ENCODE measurements around the gene ASTL. TPM values are rescaled to one million over a fixed set of nuclear protein-coding genes. Genes with fewer than 3 reads are reported as not detected.

ASTL gene
- 1 to 10 TPM; 5.3 to 6.8 TPM for total RNA-seq
- polyA plus RNA-seq: under 1 TPM in 2 of 3 donors, not detected in 1; 0.50 to 0.64 TPM
- 1.8 to 52.5 (median 3.4) reads per million in 6 experiments for total RNA-seq

GRCh38 chr2:96138179-96139145 is at the start of gene ASTL:
Gene ASTL (minus strand): TSS chr2:96138502. CDS start chr2:96138436, 66 bp downstream.
- Mint-ChIP-seq H3K4me1 (peaks cover 11 to 35% (median 30%) of the 10 kb centered on the region in 4 donors), H3K36me3 (peaks cover 0 to 22% (median 0%) of the 10 kb centered on the region in 3 donors), H3K27ac (peak within 1 kb of the TSS in 9 of 10 donors; percentile 37 to 94 (median 73)), H3K9me3 (no peaks in the 10 kb centered on the region), H3K27me3 (no peaks in the 10 kb centered on the region), H3K4me3 (peak within 1 kb of the TSS in 1 of 10 donors; percentile 64)
- ATAC-seq (peak; percentile 69 to 70), DNase-seq (peak; percentile 47 to 86 (median 71))
- POLR2A ChIA-PET: interaction anchor here (1.1 to 18.2 kb wide), 6 partner anchors 10 to 146 kb away, joined by 3 to 373 read pairs (median 5); partner anchors contain the start of gene STARD7

GRCh38 chr2:96186562-96186961 is 48.3 kb upstream of the ASTL start:
- DNase-seq: no peak
- peaks cover 0 to 5% (median 2%) of the 10 kb centered on the region in 4 donors for H3K4me1 Mint-ChIP-seq
- ATAC-seq: no peak
- peaks cover 7 to 69% (median 13%) of the 10 kb centered on the region in 3 donors for H3K36me3 Mint-ChIP-seq
- peak overlapping the region in 1 of 10 donors; percentile 1 for H3K27ac Mint-ChIP-seq
- H3K27me3 Mint-ChIP-seq: no peaks in the 10 kb centered on the region
- POLR2A ChIA-PET: no interaction called here
- H3K4me3 Mint-ChIP-seq: no peak overlapping the region
- no peaks in the 10 kb centered on the region for H3K9me3 Mint-ChIP-seq

GRCh38 chr2:96185516-96185915 is 47.2 kb upstream of the ASTL start:
- Mint-ChIP-seq H3K27ac (peak overlapping the region in 1 of 10 donors; percentile 2), H3K4me1 (peaks cover 4 to 11% (median 8%) of the 10 kb centered on the region in 4 donors), H3K27me3 (no peaks in the 10 kb centered on the region), H3K4me3 (no peak overlapping the region), H3K9me3 (no peaks in the 10 kb centered on the region), H3K36me3 (peaks cover 7 to 61% (median 9%) of the 10 kb centered on the region in 3 donors)
- ATAC-seq: no peak
- no peak for DNase-seq
- POLR2A ChIA-PET: no interaction called here

GRCh38 chr2:96184989-96185388 is 46.7 kb upstream of the ASTL start:
- POLR2A ChIA-PET: no interaction called here
- no peaks in the 10 kb centered on the region for H3K27me3 Mint-ChIP-seq
- no peak overlapping the region for H3K4me3 Mint-ChIP-seq
- peak overlapping the region in 6 of 10 donors; percentile 3 to 64 (median 40) for H3K27ac Mint-ChIP-seq
- no peaks in the 10 kb centered on the region for H3K9me3 Mint-ChIP-seq
- DNase-seq (no peak), ATAC-seq (no peak)
- peaks cover 4 to 13% (median 10%) of the 10 kb centered on the region in 4 donors for H3K4me1 Mint-ChIP-seq
- H3K36me3 Mint-ChIP-seq: peaks cover 7 to 57% (median 9%) of the 10 kb centered on the region in 3 donors

GRCh38 chr2:96184188-96184587 is 45.9 kb upstream of the ASTL start:
- H3K36me3 Mint-ChIP-seq: peaks cover 7 to 51% (median 9%) of the 10 kb centered on the region in 3 donors
- ATAC-seq: no peak
- DNase-seq: no peak
- peaks cover 6 to 19% (median 15%) of the 10 kb centered on the region in 4 donors for H3K4me1 Mint-ChIP-seq
- H3K27ac Mint-ChIP-seq: peak overlapping the region in 5 of 10 donors; percentile 37 to 66 (median 50)
- no peak overlapping the region for H3K4me3 Mint-ChIP-seq
- no peaks in the 10 kb centered on the region for H3K9me3 Mint-ChIP-seq
- no peaks in the 10 kb centered on the region for H3K27me3 Mint-ChIP-seq
- POLR2A ChIA-PET: no interaction called here

GRCh38 chr2:96181529-96181928 is 43.2 kb upstream of the ASTL start:
- Mint-ChIP-seq H3K36me3 (peaks cover 3 to 29% (median 7%) of the 10 kb centered on the region in 3 donors), H3K27me3 (no peaks in the 10 kb centered on the region), H3K9me3 (no peaks in the 10 kb centered on the region), H3K27ac (peak overlapping the region in 4 of 10 donors; percentile 24 to 79 (median 48)), H3K4me1 (peaks cover 6 to 19% (median 15%) of the 10 kb centered on the region in 4 donors), H3K4me3 (no peak overlapping the region)
- DNase-seq: no peak
- ATAC-seq: no peak
- POLR2A ChIA-PET: interaction anchor here (0.6 kb wide), 1 partner anchor 29 kb away, joined by 3 read pairs; no protein-coding TSS in a partner anchor

GRCh38 chr2:96180521-96180920 is 42.2 kb upstream of the ASTL start:
- Mint-ChIP-seq H3K9me3 (no peaks in the 10 kb centered on the region), H3K27ac (peak overlapping the region in 3 of 10 donors; percentile 4 to 66 (median 37)), H3K4me3 (no peak overlapping the region), H3K36me3 (peaks cover 0 to 19% (median 3%) of the 10 kb centered on the region in 3 donors), H3K27me3 (no peaks in the 10 kb centered on the region), H3K4me1 (peaks cover 6 to 19% (median 15%) of the 10 kb centered on the region in 4 donors)
- POLR2A ChIA-PET: interaction anchor here (0.6 kb wide), 1 partner anchor 822 kb away, joined by 3 read pairs; no protein-coding TSS in a partner anchor
- DNase-seq (no peak), ATAC-seq (no peak)

GRCh38 chr2:96180002-96180401 is 41.7 kb upstream of the ASTL start:
- Mint-ChIP-seq H3K9me3 (no peaks in the 10 kb centered on the region), H3K27ac (peak overlapping the region in 2 of 10 donors; percentile 5 to 19), H3K27me3 (no peaks in the 10 kb centered on the region), H3K4me1 (peaks cover 5 to 19% (median 15%) of the 10 kb centered on the region in 4 donors), H3K4me3 (no peak overlapping the region), H3K36me3 (peaks cover 0 to 14% (median 0%) of the 10 kb centered on the region in 3 donors)
- no peak for DNase-seq
- POLR2A ChIA-PET: no interaction called here
- ATAC-seq: no peak

- DNase-seq (no peak), ATAC-seq (no peak)
- no peaks in the 10 kb centered on the region for H3K36me3 Mint-ChIP-seq
- H3K27me3 Mint-ChIP-seq: no peaks in the 10 kb centered on the region
- H3K27ac Mint-ChIP-seq: peak overlapping the region in 1 of 10 donors; percentile 37
- POLR2A ChIA-PET: interaction anchor here (8.2 kb wide), 1 partner anchor 35 kb away, joined by 175 read pairs; the partner anchor contains the start of genes ASTL and DUSP2
- peaks cover 7 to 25% (median 24%) of the 10 kb centered on the region in 4 donors for H3K4me1 Mint-ChIP-seq
- no peak overlapping the region for H3K4me3 Mint-ChIP-seq
- H3K9me3 Mint-ChIP-seq: no peaks in the 10 kb centered on the region
These were observed 38.4 kb upstream of the ASTL start for GRCh38 chr2:96176661-96177060.

GRCh38 chr2:96175951-96176350 is 37.6 kb upstream of the ASTL start:
- DNase-seq: no peak
- H3K27ac Mint-ChIP-seq: no peak overlapping the region
- POLR2A ChIA-PET: interaction anchor here (4.1 to 8.2 kb wide), 2 partner anchors 26 to 34 kb away, joined by 29 to 175 read pairs; partner anchors contain the start of genes ASTL and DUSP2
- H3K4me3 Mint-ChIP-seq: no peak overlapping the region
- H3K27me3 Mint-ChIP-seq: no peaks in the 10 kb centered on the region
- H3K36me3 Mint-ChIP-seq: no peaks in the 10 kb centered on the region
- peaks cover 7 to 22% (median 21%) of the 10 kb centered on the region in 4 donors for H3K4me1 Mint-ChIP-seq
- H3K9me3 Mint-ChIP-seq: no peaks in the 10 kb centered on the region
- ATAC-seq: no peak

GRCh38 chr2:96174251-96175144 is 36.2 kb upstream of the ASTL start:
- peak overlapping the region in 1 of 10 donors; percentile 45 for H3K4me3 Mint-ChIP-seq
- POLR2A ChIA-PET: interaction anchor here (0.7 to 8.2 kb wide), 9 partner anchors 10 to 182 kb away, joined by 3 to 175 read pairs (median 7); partner anchors contain the start of genes ASTL, DUSP2 and STARD7

More at GRCh38 chr2:96174251-96175144, 36.2 kb upstream of the ASTL start:
- peaks cover 6 to 14% (median 10%) of the 10 kb centered on the region in 4 donors for H3K4me1 Mint-ChIP-seq
- H3K27me3 Mint-ChIP-seq: no peaks in the 10 kb centered on the region
- ATAC-seq (peak; percentile 99 to 100), DNase-seq (peak; percentile 68 to 91 (median 82))
- H3K9me3 Mint-ChIP-seq: no peaks in the 10 kb centered on the region
- peak overlapping the region; percentile 40 to 92 (median 86) for H3K27ac Mint-ChIP-seq
- no peaks in the 10 kb centered on the region for H3K36me3 Mint-ChIP-seq

Measured in naive thymus-derived CD8-positive, alpha-beta T cell (primary cell).